GM10248 (cell line): Measurements from ENCODE around the gene OGFOD2.

ENCODE experiments used
- CTCF ChIA-PET: fragments of 300-600 bp; sonication (Branson Sonifier 250); formaldehyde crosslinking; extraction: SDS; loops from one replicate; lab custom pipeline; 2021; ENCODE audit warnings: antibody characterized with exemption; lab: Yijun Ruan, JAX
- POLR2A ChIA-PET: fragments of 350-650 bp; sonication (Branson Sonifier 250); formaldehyde crosslinking; extraction: SDS; loops from one replicate; lab custom pipeline; 2020; ENCODE audit warnings: antibody characterized with exemption; lab: Yijun Ruan, JAX
- DNase-seq: peaks from one replicate; pipeline ENCODE4 v3.0.0; 2012; ENCODE audit errors: extremely low spot score
- CTCF ChIP-seq: IDR thresholded peaks from 2 replicates; pipeline ENCODE4 v1.5.1; 2012; ENCODE audit warnings: mild to moderate bottlenecking, low read depth; ENCODE audit errors: extremely low read depth, missing control alignments, control extremely low read depth

The OGFOD2 gene

DNA sequence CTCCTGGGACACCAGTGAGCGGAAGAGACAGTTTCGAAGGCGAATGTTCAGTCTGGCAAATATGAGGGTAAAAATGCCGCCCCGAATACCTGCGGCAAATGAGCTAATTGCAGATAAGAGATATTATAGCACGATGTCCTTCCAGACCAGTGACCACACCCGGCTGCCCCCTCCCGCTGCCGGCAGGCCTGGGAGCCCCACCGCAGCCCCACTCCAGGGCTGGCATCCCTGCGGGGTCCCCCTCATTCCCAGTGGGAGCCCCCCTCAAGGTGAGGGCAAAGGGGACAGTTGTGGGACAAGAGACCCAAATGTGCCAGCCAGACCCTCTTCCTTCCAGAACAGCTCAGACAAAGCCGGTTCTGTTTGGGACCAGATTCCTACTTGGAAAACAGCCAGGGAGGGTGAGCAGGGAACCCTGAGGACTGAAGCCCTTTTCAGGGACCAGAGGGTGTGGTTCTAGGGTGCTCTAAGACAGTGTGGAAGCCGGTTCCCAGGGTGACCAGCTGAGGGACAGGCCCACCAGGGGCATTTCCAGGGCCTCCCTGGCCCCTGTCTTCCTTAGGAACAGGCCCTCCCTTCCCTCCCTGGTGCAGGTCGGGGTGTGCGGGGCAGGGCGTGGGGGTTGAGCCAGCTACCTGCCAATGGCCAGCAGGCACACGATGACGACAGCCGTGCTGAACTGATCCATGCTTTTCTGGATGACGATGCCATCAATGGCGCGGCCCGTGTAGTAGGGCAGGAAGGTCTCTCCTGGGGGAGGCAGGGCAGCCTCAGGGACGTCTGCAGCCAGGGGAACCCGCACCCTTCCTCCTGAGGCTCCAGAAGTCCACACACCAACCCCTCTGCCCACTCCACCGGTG is 25.0 kb upstream of the OGFOD2 start:
- TF ChIP-seq CTCF: no peak
- POLR2A ChIA-PET: no interaction called here
- CTCF ChIA-PET: interaction anchor here (0.9 to 9.6 kb wide), 7 partner anchors 12 to 313 kb away, joined by 3 to 158 read pairs (median 4); no protein-coding TSS in a partner anchor
- no peak for DNase-seq

DNA sequence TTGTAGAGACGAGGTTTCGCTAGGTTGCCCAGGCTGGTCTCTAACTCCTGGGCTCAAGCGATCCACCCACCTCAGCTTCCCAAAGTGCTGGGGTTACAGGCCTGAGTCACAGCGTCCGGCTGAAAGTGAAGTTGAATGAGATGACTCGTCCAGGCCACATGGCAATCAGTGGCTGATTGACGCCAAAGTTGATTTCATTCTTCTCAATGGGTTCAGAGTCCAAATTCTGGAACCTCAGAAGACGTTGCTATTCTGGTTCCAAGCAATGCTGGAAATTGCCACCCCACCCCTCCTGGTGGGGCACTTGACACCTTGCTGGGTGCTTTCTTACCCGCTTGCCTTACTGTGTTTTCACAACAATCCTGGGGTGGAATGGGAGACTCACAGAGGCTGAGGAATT is 23.6 kb upstream of the OGFOD2 start:
- ChIA-PET POLR2A (no interaction called here), CTCF (interaction anchor here (1.4 to 9.6 kb wide), 4 partner anchors 14 to 313 kb away, joined by 3 to 158 read pairs (median 7); no protein-coding TSS in a partner anchor)
- TF ChIP-seq CTCF: no peak
- DNase-seq: no peak

DNA sequence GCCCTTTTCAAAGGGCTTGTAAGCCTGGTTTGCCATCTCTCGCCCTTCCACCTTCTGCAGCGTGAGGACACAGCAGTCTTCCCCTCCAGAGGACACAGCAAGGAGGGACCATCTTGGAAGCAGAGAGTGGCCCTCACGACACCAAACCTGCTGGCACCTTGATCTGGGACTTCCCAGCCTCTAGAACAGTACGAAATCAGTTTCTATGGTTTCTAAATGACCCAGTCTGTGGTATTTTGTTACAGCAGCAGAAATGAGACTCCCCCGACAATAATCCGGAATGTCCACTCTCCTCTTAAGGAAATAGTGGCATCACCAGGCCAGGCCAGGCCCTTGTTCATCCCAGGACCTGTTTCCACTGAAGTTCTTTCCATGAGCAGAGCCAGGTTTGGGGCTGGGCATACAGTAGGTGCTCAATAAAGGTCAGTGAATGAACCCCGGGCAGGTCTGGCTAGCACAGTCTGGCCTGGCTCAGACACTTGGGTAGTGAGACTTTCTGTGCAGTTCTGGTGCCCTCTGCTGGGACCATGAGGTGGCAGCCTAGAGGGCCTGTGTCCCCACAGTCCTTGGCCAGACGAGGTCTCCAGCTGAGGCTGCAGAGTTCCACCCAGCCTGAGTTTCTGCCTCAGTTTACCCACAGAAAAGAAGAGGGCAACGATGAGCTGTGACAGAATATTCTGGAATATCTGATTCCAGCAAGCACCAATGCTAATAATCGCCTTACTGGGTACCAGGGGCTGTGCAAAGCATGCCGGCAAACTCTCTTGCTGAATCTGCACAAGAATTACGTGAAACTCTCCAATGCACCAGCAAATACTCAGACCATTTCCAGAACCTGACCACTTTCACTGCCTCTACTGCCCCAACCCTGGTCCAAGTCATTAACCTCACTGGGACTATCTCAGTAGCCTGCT is 22.8 kb upstream of the OGFOD2 start:
- CTCF ChIA-PET: interaction anchor here (0.6 to 9.6 kb wide), 20 partner anchors 9 to 314 kb away, joined by 3 to 158 read pairs (median 4); partner anchors contain the start of gene OGFOD2
- POLR2A ChIA-PET: interaction anchor here (0.6 kb wide), 1 partner anchor 10 kb away, joined by 6 read pairs; no protein-coding TSS in a partner anchor
- DNase-seq: peak; percentile 87
- peak; percentile 93 for TF ChIP-seq CTCF

GRCh38 chr12:122955156-122955555 is 19.9 kb upstream of the OGFOD2 start:
- CTCF ChIA-PET: interaction anchor here (0.8 to 9.6 kb wide), 7 partner anchors 8 to 161 kb away, joined by 3 to 158 read pairs (median 7); partner anchors contain the start of gene ABCB9
- POLR2A ChIA-PET: interaction anchor here (0.6 kb wide), 1 partner anchor 10 kb away, joined by 5 read pairs; no protein-coding TSS in a partner anchor
- DNase-seq: no peak
- TF ChIP-seq CTCF: no peak

- ChIA-PET CTCF (interaction anchor here (1.5 to 4.9 kb wide), 7 partner anchors 10 to 162 kb away, joined by 3 to 27 read pairs (median 7); partner anchors contain the start of gene ABCB9), POLR2A (interaction anchor here (0.6 kb wide), 1 partner anchor 9 kb away, joined by 5 read pairs; no protein-coding TSS in a partner anchor)
- DNase-seq: no peak
- TF ChIP-seq CTCF: no peak
Observed at GRCh38 chr12:122956035-122956434, 19.0 kb upstream of the OGFOD2 start.
